GM12878 (cell line): Measurements from ENCODE around the gene PFKL. TPM values are rescaled to one million over a fixed set of nuclear protein-coding genes. Genes with fewer than 3 reads are reported as not detected.
A peak's percentile ranks its signal among the peaks of the same experiment; 100 is the strongest.

Experiments used
- EGR1 ChIP-seq, 2 experiments: IDR thresholded peaks; 1 replicate in 1 of 2; 2 replicates in 1 of 2; pipeline ENCODE4 v1.6.1; 2011 to 2012; ENCODE audit warnings: low read depth in 2 of 2, low read length in 2 of 2, borderline replicate concordance in 1 of 2, mild to moderate bottlenecking in 1 of 2, moderate library complexity in 1 of 2
- MEF2B ChIP-seq: fragments of 450-650 bp; IDR thresholded peaks from 2 replicates; pipeline ENCODE4 v1.6.1; 2018; ENCODE audit warnings: mild to moderate bottlenecking, moderate library complexity; ENCODE audit not compliant: partially characterized antibody, poor library complexity, severe bottlenecking
- NR2F1 ChIP-seq: fragments of 450-650 bp; conservative IDR thresholded peaks from 2 replicates; pipeline ENCODE4 v1.6.1; 2017; ENCODE audit warnings: mild to moderate bottlenecking
- SP1 ChIP-seq: IDR thresholded peaks from one replicate; pipeline ENCODE4 v1.6.1; 2011; ENCODE audit warnings: low read depth, low read length
- polyA plus RNA-seq, 11 experiments: library from polyadenylated mRNA; depleted of rRNA in 4 of 11; unstranded in 6 of 11; stranded (reverse) in 5 of 11; fragments of >200 nt; fragmentation: Nextera tagmentation in 4 of 11; fragmentation: Illumina TruSeq in 1 of 11; extraction: Ambion mirVana in 4 of 11; extraction: Trizol in 1 of 11; gene quantifications; 1 replicate in 1 of 11; 2 replicates in 10 of 11; pipeline versions ENCODE4 v1.2.1 to v1.2.3, GENCODE V29; 2011 to 2016; ENCODE audit warnings: inconsistent platforms in 2 of 11, missing spikeins in 2 of 11, low read depth in 1 of 11
- total RNA-seq, 4 experiments: library from RNA; depleted of rRNA in 3 of 4; stranded (reverse); fragments of >200 nt in 3 of 4; fragmentation: Illumina TruSeq in 1 of 4; extraction: Trizol in 1 of 4; gene quantifications; 2 replicates each; pipeline versions ENCODE4 v1.2.1 to v1.2.3, GENCODE V29; 2013 to 2021
- TF ChIP-seq, protein P1 (sequence below), 3 experiments: IDR thresholded peaks in 2 of 3; conservative IDR thresholded peaks in 1 of 3; 2 replicates each; pipeline ENCODE4 v1.5.1; 2011; ENCODE audit warnings: low read depth in 3 of 3, low read length in 3 of 3, mild to moderate bottlenecking in 3 of 3, control low read depth in 2 of 3, moderate library complexity in 2 of 3, inconsistent platforms in 1 of 3, mixed read lengths in 1 of 3; ENCODE audit not compliant: control insufficient read depth in 2 of 3, insufficient read depth in 1 of 3; ENCODE audit errors: extremely low read depth in 1 of 3
- TF ChIP-seq, protein P2 (sequence below): IDR thresholded peaks from 2 replicates; pipeline ENCODE4 v1.6.1; 2011; ENCODE audit warnings: borderline replicate concordance, low read depth, mild to moderate bottlenecking, moderate library complexity, low read length; ENCODE audit not compliant: insufficient read depth, poor library complexity, severe bottlenecking

The PFKL gene
- total and polyA plus RNA-seq, 10 of the 15 experiments (the other 5 are each of a cell fraction or from before 2014, with no cell fraction given): 1.2 to 192 (median 112) TPM

DNA sequence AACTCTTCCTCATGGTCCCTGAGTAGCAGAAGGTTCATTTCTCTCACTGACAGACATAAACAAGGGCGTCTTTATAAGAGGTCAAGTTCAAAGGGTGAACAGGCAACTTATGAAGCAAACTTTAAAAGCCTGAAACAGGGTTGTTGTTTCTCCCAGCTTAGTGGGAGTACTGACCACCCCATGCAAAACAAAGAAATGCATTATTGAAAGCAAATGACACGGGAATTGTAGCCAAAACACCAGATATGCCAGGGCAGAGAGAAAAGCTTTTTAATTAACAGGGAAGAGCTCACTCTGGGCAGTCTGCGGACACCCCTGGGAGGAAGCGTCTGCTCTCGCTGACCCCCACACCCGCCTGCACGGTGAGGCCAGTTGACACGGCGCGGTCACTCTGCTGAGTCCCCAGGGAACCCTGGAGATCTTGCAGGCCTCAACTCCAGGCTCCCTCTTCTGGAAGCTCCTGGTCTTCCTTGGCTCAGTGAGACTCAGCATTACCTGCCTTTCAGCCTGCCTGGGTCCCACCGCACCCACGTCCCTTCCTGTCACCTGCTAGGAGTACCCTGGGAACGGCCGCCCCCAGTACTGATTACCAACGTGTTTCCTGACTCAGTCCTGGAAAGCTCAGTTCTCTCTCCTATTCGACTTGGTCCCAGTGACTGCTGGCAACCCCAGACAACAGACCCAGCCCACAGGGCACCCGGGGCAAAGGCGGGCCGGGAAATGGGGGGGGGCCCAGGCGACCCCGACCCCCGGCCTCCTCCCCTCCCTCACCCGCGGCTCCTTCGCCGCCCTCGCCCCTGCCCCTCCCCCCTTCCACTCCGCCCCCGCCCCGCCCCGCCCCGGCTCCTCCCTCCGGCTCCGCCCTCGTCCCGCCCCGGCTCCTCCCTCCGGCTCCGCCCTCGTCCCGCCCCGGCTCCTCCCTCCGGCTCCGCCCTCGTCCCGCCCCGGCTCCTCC, 38.4 kb downstream of the PFKL start (continued):
- TF ChIP-seq NR2F1 (no peak), MEF2B (peak; percentile 80), EGR1 (IDR thresholded peaks at IDR 0.05; ENCODE audit: borderline replicate concordance in 1 of 2, low read depth in 2 of 2, low read length in 2 of 2) (0 out of 3 replicates have a peak, but pooled peaks of 1 of the 2 experiments have one; percentile 12), SP1 (peak; percentile 16)
- TF ChIP-seq, protein P1, sequence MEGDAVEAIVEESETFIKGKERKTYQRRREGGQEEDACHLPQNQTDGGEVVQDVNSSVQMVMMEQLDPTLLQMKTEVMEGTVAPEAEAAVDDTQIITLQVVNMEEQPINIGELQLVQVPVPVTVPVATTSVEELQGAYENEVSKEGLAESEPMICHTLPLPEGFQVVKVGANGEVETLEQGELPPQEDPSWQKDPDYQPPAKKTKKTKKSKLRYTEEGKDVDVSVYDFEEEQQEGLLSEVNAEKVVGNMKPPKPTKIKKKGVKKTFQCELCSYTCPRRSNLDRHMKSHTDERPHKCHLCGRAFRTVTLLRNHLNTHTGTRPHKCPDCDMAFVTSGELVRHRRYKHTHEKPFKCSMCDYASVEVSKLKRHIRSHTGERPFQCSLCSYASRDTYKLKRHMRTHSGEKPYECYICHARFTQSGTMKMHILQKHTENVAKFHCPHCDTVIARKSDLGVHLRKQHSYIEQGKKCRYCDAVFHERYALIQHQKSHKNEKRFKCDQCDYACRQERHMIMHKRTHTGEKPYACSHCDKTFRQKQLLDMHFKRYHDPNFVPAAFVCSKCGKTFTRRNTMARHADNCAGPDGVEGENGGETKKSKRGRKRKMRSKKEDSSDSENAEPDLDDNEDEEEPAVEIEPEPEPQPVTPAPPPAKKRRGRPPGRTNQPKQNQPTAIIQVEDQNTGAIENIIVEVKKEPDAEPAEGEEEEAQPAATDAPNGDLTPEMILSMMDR (IDR thresholded peaks at IDR 0.05 in 2 of 3, conservative IDR thresholded peaks at IDR 0.05 in 1 of 3; ENCODE audit: control insufficient read depth in 2 of 3, extremely low read depth in 1 of 3, insufficient read depth in 1 of 3, low read depth in 3 of 3, low read length in 3 of 3): peak; percentile 11 to 42 (median 26); a peak in 3 of 6 replicates
- TF ChIP-seq, protein P2, sequence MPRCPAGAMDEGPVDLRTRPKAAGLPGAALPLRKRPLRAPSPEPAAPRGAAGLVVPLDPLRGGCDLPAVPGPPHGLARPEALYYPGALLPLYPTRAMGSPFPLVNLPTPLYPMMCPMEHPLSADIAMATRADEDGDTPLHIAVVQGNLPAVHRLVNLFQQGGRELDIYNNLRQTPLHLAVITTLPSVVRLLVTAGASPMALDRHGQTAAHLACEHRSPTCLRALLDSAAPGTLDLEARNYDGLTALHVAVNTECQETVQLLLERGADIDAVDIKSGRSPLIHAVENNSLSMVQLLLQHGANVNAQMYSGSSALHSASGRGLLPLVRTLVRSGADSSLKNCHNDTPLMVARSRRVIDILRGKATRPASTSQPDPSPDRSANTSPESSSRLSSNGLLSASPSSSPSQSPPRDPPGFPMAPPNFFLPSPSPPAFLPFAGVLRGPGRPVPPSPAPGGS: no peak
- TF ChIP-seq, all 136 proteins: peak for 6
